HG03039 (cell line): ENCODE results near the gene RRAS.

Experiments
- ATAC-seq: cut with Tn5 transposase; IDR thresholded peaks from one replicate; pipeline ENCODE4 v1.9.1; 2021; ENCODE audit warnings: mild to moderate bottlenecking, moderate library complexity; ENCODE audit not compliant: unreplicated experiment

The RRAS gene

GRCh38 chr19:49677231-49677900 is 37.4 kb upstream of the RRAS start, which contains the start of gene PRMT1:
TSS of gene PRMT1 (plus strand) at chr19:49677271. CDS start at chr19:49677281, 10 bp downstream.
- ATAC-seq = no peak

DNA sequence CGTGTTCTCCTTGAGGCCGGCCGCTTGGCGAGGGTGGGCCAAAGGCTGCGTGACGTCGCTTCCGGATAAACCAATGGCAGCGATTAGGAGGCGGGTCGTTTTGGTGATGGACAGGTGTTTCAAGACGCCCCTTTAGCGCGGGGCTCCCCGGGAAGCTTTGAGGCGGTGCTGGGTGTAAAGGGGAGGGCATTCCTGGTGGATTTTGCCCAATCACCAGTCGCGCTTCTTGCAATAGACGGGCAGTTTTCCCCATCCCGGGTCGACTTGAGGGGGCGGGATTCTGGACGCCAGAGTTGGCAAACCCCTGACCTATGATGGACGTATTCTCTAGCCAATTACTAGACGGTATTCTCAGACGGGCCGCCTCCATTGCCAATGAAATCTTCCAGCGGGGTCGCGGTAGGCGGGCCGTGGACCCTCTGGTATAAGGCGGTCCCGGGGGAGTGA is 36.9 kb upstream of the RRAS start:
- ATAC-seq = peak; percentile 62

- peak; percentile 6 for ATAC-seq
Observed at GRCh38 chr19:49676136-49676783, 36.3 kb upstream of the RRAS start.

GRCh38 chr19:49672131-49672919 is 32.4 kb upstream of the RRAS start:
- ATAC-seq = no peak

- ATAC-seq = no peak
Observed at GRCh38 chr19:49669516-49669915, 29.6 kb upstream of the RRAS start.

DNA sequence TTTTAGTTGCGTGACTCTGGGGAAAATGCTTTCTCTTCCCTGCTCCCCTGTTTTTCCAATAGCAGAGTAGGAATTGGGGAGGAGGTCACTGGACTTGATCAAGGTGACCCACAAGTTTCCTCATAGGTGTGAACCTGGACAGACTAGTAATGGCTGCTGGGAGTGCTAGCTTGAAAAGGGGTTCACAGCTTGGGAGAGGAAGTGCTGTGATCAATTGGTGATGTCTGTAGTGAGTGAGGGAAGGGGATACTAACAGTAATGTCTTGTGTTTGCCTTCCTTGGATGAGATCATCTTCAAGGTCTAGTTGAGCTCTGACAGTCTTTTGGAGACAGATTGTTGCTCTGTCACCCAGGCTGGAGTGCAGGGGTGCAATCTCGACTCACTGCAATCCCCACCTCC is 27.5 kb upstream of the RRAS start:
- ATAC-seq = no peak

- no peak for ATAC-seq
Observed at GRCh38 chr19:49666120-49666444, 26.1 kb upstream of the RRAS start.

DNA sequence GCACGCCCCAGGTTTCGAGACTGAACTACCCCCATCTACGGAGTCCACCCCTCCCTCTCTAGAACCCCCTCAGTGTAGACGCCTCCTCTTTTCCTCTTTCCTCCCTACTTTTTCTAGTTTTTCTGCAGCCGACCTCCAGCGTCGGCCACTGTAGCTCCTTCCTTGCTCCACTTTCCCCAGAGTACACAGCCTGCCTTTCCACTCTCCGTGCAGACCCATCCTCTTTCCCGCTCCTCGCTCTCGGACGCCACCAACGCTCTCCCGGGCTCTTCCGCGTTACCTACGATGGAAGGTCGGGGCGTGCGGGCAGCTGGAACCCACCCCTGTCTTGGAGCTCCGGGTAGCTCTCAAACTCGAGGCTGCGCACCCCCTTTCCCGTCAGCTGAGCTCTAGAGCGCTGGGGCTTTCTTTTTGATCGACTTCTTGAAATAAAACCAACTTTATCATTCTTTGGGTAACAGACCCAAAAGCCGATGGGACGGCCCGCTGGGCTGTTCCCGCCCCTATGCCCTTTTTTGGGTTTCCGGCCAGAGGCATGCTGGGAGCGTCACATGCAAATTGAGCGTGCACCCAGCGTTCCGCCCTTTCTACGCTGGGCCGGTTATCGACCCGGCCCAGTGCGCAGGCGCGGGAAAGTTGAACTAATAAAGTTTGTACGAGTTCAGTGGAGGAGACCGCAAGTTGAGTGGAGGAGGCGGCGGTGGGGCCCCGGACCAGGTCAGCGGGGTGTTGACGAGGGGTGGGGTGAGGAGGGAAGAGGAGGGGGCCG is 25.6 kb upstream of the RRAS start, which contains the start of the genes BCL2L12 and IRF3:
Gene BCL2L12 (plus strand): TSS at position 583 of the 769 bp plus-strand sequence. CDS start 760 bp downstream, outside the sequence.
Gene IRF3 (minus strand): TSS at position 507 of the 769 bp plus-strand sequence. CDS start 1,019 bp downstream, outside the sequence.
- peak; percentile 86 for ATAC-seq

DNA sequence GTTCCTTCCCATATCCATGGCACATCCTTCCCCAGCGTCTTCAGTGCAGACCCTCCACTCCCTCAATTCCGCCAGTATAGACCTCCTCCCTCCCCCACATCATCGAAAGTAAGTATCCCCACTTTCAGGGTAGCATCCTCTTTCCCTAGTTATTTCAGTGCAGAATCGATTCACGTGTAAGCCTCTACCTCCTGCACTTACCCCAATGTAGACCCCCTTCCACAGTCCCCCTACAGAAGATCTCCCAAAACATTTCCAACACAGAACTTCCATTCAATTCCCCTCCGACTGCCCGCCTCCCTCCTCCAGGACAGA is 25.1 kb upstream of the RRAS start:
- no peak for ATAC-seq

DNA sequence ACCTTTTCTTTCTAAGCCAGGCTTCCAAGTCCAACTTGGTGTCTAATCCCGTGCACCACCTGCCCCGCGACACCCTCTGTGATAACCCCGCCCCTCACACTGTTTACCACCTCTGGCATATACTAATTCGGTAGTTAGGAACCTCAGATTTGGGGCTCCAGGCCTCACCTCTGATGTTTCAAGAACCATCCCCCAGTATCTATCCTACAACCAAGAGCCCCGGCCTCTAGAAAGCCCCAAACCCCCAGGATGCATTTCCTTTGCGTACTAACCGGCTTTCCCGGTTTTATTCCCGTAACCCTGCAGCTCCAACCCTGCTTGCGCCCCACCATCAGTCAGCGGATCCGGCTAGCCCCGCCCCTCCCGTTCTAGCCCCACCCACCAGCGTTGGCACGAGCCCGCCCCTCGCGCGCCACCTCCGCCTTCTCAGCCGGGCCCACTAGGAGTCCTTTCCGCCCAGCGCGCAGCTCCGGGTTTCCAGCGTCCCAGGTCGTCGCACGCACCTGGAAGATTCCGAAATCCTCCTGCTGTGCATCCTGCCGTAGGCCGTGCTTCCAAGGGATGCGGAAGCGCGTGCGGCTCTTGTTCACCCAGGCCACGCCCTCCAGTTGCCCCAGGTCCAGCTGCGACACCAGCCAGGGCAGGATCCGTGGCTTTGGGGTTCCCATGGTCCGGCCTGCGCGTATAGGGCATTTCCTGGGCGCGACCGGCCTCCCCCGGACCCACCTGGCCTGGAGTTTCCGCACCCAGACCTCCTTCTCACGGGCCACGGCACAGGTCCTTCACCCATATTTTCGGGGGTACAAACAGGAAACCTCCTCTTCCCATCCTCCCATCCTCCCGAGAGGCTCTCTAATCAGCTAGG is 24.5 kb upstream of the RRAS start:
- no peak for ATAC-seq

DNA sequence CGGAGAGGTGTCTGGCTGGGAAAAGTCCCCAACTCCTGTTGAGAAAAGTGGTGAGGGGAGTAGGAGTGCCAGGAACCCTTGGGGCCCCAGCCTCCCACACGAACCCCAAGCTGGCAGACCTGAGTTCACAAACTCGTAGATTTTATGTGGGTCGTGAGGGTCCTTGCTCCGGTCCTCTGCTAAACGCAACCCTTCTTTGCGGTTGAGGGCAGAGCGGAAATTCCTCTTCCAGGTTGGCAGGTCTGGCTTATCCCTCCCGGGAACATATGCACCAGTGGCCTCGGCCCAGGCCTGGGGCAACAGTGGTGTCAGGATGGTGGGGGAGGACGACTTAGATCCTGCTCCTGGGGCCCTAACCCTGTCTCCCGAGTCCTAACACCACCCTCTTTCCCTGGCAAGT is 23.3 kb upstream of the RRAS start:
- ATAC-seq = no peak

- ATAC-seq = no peak
Observed at GRCh38 chr19:49662011-49662410, 22.1 kb upstream of the RRAS start.

DNA sequence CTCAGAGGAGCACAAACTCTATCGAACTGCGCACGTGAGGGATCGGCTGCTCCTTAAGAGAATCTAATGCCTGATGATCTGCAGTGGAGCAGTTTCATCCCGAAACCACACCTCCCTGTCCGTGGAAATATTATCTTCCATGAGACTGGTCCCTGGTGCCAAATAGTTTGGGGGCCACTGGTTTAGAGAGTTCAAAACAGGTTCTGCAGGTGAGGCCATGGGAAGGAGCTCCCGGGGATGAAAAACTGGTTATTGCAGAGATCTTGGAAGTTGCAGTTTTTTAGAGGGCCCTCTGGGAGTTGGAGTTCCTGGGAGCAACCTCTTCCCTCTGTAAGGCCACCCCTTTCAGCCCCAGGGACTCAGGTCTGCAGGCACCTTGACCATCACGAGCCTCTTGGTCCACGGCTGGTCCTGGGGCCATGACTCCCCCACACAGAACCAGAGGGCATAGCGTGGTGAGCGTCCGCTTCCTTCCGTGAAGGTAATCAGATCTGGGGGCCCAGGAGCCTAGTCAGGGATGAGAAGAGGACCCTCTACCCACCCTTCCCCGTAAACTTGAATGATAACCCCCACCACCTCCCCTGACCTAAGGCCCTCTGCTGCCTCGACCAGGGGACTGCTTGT is 20.5 kb upstream of the RRAS start:
- ATAC-seq = no peak

DNA sequence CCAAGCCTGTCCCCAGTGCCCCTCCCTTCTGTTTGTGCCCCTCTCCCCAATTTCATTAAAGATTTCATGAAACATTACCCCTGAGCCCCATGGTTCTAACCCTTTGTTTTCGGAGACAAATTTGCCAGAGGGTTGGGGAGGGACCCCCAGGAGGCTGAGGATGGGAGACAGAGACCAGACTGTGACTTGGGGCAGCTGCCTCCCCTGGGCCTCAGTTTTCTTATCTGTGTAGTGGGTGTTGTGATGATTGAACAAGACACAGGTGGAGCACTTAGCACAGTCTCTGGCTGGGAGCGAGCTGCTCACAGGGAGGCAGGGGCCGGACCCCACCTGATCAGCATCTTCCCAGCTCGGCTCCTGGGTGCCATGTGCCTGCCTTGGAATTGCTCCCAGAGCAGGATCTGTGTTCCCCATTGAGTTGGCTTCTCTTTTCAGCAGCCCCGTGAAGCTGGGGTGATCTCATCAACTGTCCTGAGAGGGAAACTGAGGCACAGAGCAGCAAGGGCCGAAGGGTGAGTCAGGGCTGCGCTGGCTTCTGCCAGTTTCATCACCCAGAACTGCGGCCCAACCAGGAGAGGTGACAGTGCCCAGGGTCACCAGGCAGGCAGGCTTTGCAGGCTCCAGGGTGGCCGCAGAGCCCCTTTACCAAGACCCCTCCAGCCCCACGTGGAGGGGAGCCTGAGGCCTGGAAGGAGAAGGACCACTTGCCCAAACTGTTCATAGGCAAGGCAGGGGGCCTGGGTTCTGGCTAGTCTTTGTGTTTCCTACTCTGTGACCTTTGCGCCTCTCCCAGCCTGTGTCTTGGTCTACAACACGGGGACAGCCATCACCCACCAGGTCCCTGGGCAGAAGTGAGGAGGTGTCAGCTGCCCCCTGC is 18.9 kb upstream of the RRAS start:
- ATAC-seq = no peak

DNA sequence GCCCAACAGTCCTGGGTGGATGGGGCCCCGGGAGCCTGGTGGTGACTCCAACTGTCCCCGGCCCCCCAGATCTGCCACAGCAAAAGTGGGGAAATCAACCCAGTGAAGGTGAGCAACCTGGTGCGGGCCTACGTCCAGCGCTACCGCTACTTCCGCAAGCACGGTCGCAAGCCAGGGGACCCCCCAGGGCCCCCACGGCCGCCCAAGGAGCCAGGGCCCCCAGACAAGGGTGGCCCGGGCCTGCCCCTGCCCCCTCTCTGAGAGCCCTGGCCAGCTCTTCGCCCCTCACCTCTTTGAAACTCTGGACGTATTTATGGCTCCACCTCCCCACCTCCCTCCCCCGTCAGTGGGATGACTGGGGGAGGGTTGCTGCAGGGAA is 18.2 kb upstream of the RRAS start:
- ATAC-seq = no peak

DNA sequence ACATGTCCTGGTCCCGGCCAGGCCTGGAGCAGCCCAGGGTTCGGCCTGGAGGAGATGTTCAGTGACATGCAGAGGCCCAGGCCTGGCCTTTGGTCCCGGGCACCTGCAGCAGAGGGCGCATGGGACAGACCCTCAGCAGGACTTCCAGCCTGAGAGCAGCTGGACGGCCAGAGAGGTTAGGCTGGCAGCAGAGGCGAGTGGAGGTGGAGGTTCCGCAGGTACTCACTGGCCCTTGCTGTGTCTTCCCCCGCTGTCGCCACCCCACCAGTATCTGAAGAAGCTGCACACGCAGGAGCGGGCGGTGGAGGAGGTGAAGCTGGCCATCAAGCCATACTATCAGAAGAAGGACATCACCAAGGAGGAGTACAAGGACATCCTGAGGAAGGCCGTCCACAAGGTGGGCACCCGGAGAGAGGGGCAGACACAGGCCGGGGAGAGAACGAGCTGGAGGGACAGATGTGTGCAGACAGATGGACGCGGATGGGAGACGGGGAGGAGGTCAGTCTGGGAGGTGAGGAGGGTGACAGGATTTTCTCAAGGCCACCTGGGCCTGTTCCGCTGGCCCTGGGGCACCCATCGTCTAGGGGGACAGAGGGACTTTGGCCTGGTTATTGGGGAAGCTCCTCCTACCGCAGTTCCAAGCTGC is 17.7 kb upstream of the RRAS start:
- no peak for ATAC-seq

DNA sequence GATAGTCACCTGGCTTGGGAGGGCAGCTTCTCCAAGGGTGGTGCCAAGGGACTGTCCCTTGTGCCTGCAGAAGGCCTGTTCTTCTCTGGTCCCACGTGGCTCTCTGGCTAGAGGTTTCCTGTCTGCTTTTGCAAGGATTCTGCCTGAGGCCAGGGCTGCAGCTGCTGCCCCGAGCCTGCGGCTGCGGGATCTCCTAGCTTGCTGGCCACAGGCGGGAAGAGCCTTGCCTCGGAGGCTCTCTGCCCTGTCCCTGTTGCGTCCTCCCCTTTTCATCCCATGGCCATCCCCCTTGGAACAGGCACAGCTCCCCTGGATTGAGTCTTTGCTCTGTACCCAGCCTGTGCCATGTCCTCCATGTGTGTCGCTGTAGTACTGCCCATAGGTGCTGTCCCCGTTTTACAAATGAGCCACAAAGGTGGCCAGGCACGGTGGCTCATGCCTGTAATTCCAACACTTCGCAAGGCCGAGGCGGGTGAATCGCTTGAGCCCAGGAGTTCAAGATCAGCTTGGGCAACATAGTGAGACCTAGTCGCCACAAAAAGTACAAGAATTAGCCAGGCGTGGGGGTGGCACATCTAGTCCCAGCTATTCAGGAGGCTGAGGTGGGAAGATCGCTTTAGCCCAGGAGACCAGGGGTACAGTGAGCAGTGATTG is 16.6 kb upstream of the RRAS start:
- ATAC-seq = no peak
